HepG2 (cell line): ENCODE data around the gene AHSP. TPM values are rescaled to one million over a fixed set of nuclear protein-coding genes. Genes with fewer than 3 reads are reported as not detected.

Source experiments
- ARHGAP35 ChIP-seq: sonication (generic); formaldehyde crosslinking; IDR thresholded peaks from 2 replicates; pipeline ENCODE4 v1.9.0; 2022; ENCODE audit warnings: mild to moderate bottlenecking, inconsistent platforms, moderate library complexity, missing genetic modification reagents, borderline replicate concordance
- ARNTL ChIP-seq: sonication (generic); formaldehyde crosslinking; IDR thresholded peaks from 2 replicates; pipeline ENCODE4 v1.4.0; 2020; ENCODE audit warnings: mild to moderate bottlenecking, missing genetic modification reagents
- ASH2L ChIP-seq: fragments of 300-600, 200-600 bp; sonication (generic); IDR thresholded peaks from 2 replicates; pipeline ENCODE4 v1.7.0; 2017; ENCODE audit warnings: low read depth, mild to moderate bottlenecking, moderate library complexity, mixed read lengths, low read length; ENCODE audit not compliant: insufficient read length
- ATF6 ChIP-seq: sonication (generic); formaldehyde crosslinking; conservative IDR thresholded peaks from 2 replicates; pipeline ENCODE4 v1.4.0; 2020; ENCODE audit warnings: missing genetic modification reagents
- HOXA9 ChIP-seq: sonication (generic); formaldehyde crosslinking; IDR thresholded peaks from 2 replicates; pipeline ENCODE4 v1.8.1; 2022; ENCODE audit warnings: missing genetic modification reagents, mild to moderate bottlenecking, moderate library complexity, borderline replicate concordance
- HOXD1 ChIP-seq: sonication (generic); formaldehyde crosslinking; IDR thresholded peaks from 2 replicates; pipeline ENCODE4 v1.5.0; 2020; ENCODE audit warnings: missing genetic modification reagents
- KLF16 ChIP-seq, 2 experiments: sonication (generic) in 1 of 2; formaldehyde crosslinking in 1 of 2; IDR thresholded peaks; 2 replicates each; pipeline versions ENCODE4 v1.6.1 to v1.8.0; 2016 to 2023; ENCODE audit warnings: missing genetic modification reagents in 2 of 2, missing compliant biosample characterization in 1 of 2
- SOX5 ChIP-seq: IDR thresholded peaks from 2 replicates; pipeline ENCODE4 v1.6.1; 2016; ENCODE audit warnings: borderline replicate concordance
- TCF7L2 ChIP-seq: IDR thresholded peaks from 2 replicates; pipeline ENCODE4 v1.6.1; 2011; ENCODE audit warnings: mild to moderate bottlenecking, low read depth, low read length, moderate library complexity
- ZKSCAN8 ChIP-seq: IDR thresholded peaks from 2 replicates; pipeline ENCODE4 v1.6.1; 2016; ENCODE audit warnings: borderline replicate concordance, missing genetic modification reagents, missing compliant biosample characterization
- ZNF354B ChIP-seq: sonication (generic); formaldehyde crosslinking; IDR thresholded peaks from 2 replicates; pipeline ENCODE4 v1.8.0; 2022; ENCODE audit warnings: mild to moderate bottlenecking, missing genetic modification reagents
- ZNF383 ChIP-seq: sonication (generic); formaldehyde crosslinking; IDR thresholded peaks from 2 replicates; pipeline ENCODE4 v1.4.0; 2020; ENCODE audit warnings: missing genetic modification reagents, mild to moderate bottlenecking, borderline replicate concordance
- ZNF543 ChIP-seq: sonication (generic); formaldehyde crosslinking; IDR thresholded peaks from 2 replicates; pipeline ENCODE4 v1.4.0; 2020; ENCODE audit warnings: mild to moderate bottlenecking, missing genetic modification reagents
- ZNF605 ChIP-seq: sonication (generic); formaldehyde crosslinking; IDR thresholded peaks from 2 replicates; pipeline ENCODE4 v1.8.0; 2022; ENCODE audit warnings: mild to moderate bottlenecking, missing genetic modification reagents
- polyA plus RNA-seq, 8 experiments: library from polyadenylated mRNA; depleted of rRNA in 3 of 8; stranded (reverse) in 7 of 8; unstranded in 1 of 8; fragments of >200 nt; fragmentation: Illumina TruSeq in 4 of 8; extraction: Trizol in 4 of 8; gene quantifications; 2 replicates each; pipeline versions ENCODE4 v1.2.1 to v1.2.3, GENCODE V29; 2011 to 2016; ENCODE audit warnings: low read depth in 4 of 8, missing spikeins in 1 of 8, mixed read lengths in 1 of 8; ENCODE audit not compliant: insufficient read depth in 1 of 8
- total RNA-seq, 5 experiments: library from RNA; depleted of rRNA; stranded (reverse); fragments of >200 nt; fragmentation: Illumina TruSeq; extraction: Trizol; gene quantifications; 2 replicates each; pipeline ENCODE4 v1.2.3, GENCODE V29; 2016; ENCODE audit warnings: low read depth in 1 of 5
- TF ChIP-seq, protein P1 (sequence below): sonication (generic); formaldehyde crosslinking; IDR thresholded peaks from 2 replicates; pipeline ENCODE4 v1.5.1; 2020; ENCODE audit warnings: missing genetic modification reagents, mild to moderate bottlenecking, borderline replicate concordance
- TF ChIP-seq, protein P2 (sequence below), 2 experiments: fragments of 450-650 bp in 1 of 2; sonication (generic) in 1 of 2; formaldehyde crosslinking in 1 of 2; IDR thresholded peaks; 2 replicates each; pipeline versions ENCODE4 v1.6.1 to v1.8.0; 2016 to 2022; ENCODE audit warnings: antibody characterized with exemption in 1 of 2, mild to moderate bottlenecking in 1 of 2, missing genetic modification reagents in 1 of 2

The AHSP gene
- total and polyA plus RNA-seq, 2 of the 13 experiments (the other 11 are each of a cell fraction or from before 2014, with no cell fraction given), result not detected

DNA sequence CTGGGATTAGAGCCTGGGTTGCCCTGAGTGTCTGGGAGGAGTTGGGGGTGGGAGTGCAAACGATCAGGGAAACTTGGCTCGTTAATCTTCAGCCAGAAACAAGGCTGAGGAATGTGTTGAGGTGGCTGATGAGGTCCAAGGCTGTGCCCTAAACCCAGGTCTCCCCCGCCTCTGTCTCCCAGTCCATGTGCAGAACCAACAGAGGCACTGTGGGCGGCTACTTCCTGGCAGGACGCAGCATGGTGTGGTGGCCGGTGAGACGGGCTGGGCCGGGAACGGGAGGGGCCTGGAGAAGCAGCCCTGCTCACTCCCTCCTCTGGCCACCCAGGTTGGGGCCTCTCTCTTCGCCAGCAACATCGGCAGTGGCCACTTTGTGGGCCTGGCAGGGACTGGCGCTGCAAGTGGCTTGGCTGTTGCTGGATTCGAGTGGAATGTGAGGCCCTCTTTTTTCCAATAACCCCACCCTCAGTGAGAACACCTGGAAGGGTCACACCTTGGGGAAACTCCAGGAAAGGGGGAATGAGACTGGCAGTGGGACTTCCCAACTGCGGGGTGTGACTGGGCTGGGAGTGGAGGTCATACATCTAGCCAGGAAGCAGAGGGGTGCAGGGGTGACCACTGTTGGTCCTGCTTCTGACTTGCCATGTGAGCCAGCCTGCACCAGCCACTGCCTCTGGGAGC is 43.1 kb upstream of the AHSP start (continued):
- TF ChIP-seq ASH2L (no peak), ZNF605 (peak; percentile 62), ARNTL (no peak), HOXD1 (CRISPR knock-in tag) (peak; percentile 81), ZKSCAN8 (no peak), ZNF354B (no peak), ARHGAP35 (CRISPR knock-in tag) (peak; percentile 50; the same call in 1 of the 2 replicates), TCF7L2 (no peak), ZNF383 (CRISPR knock-in tag) (peak; percentile 73; the same call in 1 of the 2 replicates), HOXA9 (CRISPR knock-in tag) (0 out of 2 replicates have a peak, but pooled peaks have one; percentile 11), SOX5 (CRISPR knock-in tag) (peak; percentile 39), ZNF543 (CRISPR knock-in tag) (peak; percentile 84; the same call in 1 of the 2 replicates), ATF6 (CRISPR knock-in tag) (no peak), KLF16 (CRISPR knock-in tag; IDR thresholded peaks at IDR 0.05) (peak in 1 of 2 experiments; percentile 51; a peak in 1 of 4 replicates)
- TF ChIP-seq, protein P1, sequence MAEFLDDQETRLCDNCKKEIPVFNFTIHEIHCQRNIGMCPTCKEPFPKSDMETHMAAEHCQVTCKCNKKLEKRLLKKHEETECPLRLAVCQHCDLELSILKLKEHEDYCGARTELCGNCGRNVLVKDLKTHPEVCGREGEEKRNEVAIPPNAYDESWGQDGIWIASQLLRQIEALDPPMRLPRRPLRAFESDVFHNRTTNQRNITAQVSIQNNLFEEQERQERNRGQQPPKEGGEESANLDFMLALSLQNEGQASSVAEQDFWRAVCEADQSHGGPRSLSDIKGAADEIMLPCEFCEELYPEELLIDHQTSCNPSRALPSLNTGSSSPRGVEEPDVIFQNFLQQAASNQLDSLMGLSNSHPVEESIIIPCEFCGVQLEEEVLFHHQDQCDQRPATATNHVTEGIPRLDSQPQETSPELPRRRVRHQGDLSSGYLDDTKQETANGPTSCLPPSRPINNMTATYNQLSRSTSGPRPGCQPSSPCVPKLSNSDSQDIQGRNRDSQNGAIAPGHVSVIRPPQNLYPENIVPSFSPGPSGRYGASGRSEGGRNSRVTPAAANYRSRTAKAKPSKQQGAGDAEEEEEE, result no peak
- TF ChIP-seq, protein P2, sequence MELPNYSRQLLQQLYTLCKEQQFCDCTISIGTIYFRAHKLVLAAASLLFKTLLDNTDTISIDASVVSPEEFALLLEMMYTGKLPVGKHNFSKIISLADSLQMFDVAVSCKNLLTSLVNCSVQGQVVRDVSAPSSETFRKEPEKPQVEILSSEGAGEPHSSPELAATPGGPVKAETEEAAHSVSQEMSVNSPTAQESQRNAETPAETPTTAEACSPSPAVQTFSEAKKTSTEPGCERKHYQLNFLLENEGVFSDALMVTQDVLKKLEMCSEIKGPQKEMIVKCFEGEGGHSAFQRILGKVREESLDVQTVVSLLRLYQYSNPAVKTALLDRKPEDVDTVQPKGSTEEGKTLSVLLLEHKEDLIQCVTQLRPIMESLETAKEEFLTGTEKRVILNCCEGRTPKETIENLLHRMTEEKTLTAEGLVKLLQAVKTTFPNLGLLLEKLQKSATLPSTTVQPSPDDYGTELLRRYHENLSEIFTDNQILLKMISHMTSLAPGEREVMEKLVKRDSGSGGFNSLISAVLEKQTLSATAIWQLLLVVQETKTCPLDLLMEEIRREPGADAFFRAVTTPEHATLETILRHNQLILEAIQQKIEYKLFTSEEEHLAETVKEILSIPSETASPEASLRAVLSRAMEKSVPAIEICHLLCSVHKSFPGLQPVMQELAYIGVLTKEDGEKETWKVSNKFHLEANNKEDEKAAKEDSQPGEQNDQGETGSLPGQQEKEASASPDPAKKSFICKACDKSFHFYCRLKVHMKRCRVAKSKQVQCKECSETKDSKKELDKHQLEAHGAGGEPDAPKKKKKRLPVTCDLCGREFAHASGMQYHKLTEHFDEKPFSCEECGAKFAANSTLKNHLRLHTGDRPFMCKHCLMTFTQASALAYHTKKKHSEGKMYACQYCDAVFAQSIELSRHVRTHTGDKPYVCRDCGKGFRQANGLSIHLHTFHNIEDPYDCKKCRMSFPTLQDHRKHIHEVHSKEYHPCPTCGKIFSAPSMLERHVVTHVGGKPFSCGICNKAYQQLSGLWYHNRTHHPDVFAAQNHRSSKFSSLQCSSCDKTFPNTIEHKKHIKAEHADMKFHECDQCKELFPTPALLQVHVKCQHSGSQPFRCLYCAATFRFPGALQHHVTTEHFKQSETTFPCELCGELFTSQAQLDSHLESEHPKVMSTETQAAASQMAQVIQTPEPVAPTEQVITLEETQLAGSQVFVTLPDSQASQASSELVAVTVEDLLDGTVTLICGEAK (IDR thresholded peaks at IDR 0.05), result no peak
- TF ChIP-seq, protein P2 (CRISPR knock-in tag; IDR thresholded peaks at IDR 0.05), result no peak
